Measurements from ENCODE around the gene OXGR1.

GRCh38 chr13:96948127-96948526 lies 46.1 kb downstream of the OXGR1 start:
- TF ChIP-seq EZH2 (IDR thresholded peaks at IDR 0.05; ENCODE audit: borderline replicate concordance): no peak
- TF ChIP-seq CTCF (IDR thresholded peaks at IDR 0.05; ENCODE audit: poor library complexity): no peak
- TF ChIP-seq EZH2phosphoT487 (IDR thresholded peaks at IDR 0.05; ENCODE audit: low read depth, severe bottlenecking, unreplicated experiment): no peak
